H1 (cell line): ENCODE results near the gene SPAG17. TPM values are rescaled to one million over a fixed set of nuclear protein-coding genes. Genes with fewer than 3 reads are reported as not detected.

Experiments used
- CTCF ChIA-PET: fragments of 300-600 bp; sonication (Branson Sonifier 250); formaldehyde crosslinking; loops from one replicate; lab custom pipeline; 2021; ENCODE audit not compliant: partially characterized antibody; lab: Charles Lee
- POLR2A ChIA-PET: fragments of 300-600 bp; sonication (Branson Sonifier 250); formaldehyde crosslinking; loops from one replicate; lab custom pipeline; 2021; ENCODE audit warnings: inconsistent platforms; ENCODE audit not compliant: partially characterized antibody; lab: Charles Lee
- DNase-seq, 2 experiments: peaks; one replicate each; pipeline versions ENCODE4 v3.0.0 to v3.0.0-alpha.2; 2010 to 2022; ENCODE audit warnings: low spot score in 2 of 2, low read depth in 1 of 2, mixed read lengths in 1 of 2
- FAIRE-seq: peaks from 2 replicates; lab custom pipeline; 2011; peaks lifted over from hg19 to GRCh38; lab: Jason Lieb, UNC
- H2AFZ ChIP-seq: 2 replicates; pipeline ENCODE4 v1.8.1; 2012; ENCODE audit warnings: low read length, inconsistent platforms
- H2AK5ac ChIP-seq: 2 replicates; pipeline ENCODE4 v1.6.1; 2013; ENCODE audit warnings: low read depth, low read length
- H2BK120ac ChIP-seq: replicated peaks from 2 replicates; pipeline ENCODE3; 2013; ENCODE audit warnings: low read depth, low read length, inconsistent platforms
- H2BK12ac ChIP-seq: 2 replicates; pipeline ENCODE4 v1.6.1; 2013; ENCODE audit warnings: low read depth, low read length
- H2BK15ac ChIP-seq: 2 replicates; pipeline ENCODE4 v1.6.1; 2013; ENCODE audit warnings: low read length
- H2BK20ac ChIP-seq: 2 replicates; pipeline ENCODE4 v1.6.1; 2013; ENCODE audit warnings: low read length
- H2BK5ac ChIP-seq: 2 replicates; pipeline ENCODE4 v1.6.1; 2013; ENCODE audit warnings: low read depth, low read length
- H3K14ac ChIP-seq: 2 replicates; pipeline ENCODE4 v1.6.1; 2013; ENCODE audit warnings: inconsistent platforms; ENCODE audit not compliant: insufficient read length
- H3K18ac ChIP-seq: 2 replicates; pipeline ENCODE4 v1.6.1; 2013; ENCODE audit warnings: low read length; ENCODE audit errors: extremely low read depth
- H3K23ac ChIP-seq: 2 replicates; pipeline ENCODE4 v1.6.1; 2013; ENCODE audit warnings: inconsistent platforms; ENCODE audit not compliant: insufficient read length
- H3K23me2 ChIP-seq: 2 replicates; pipeline ENCODE4 v1.6.1; 2013; ENCODE audit warnings: low read depth, low read length
- H3K27ac ChIP-seq: 2 replicates; pipeline ENCODE4 v1.6.1; 2011; ENCODE audit warnings: low read depth, low read length, inconsistent platforms
- H3K27me3 ChIP-seq, 4 experiments: replicated peaks in 1 of 4; 1 replicate in 1 of 4; 2 replicates in 3 of 4; pipeline versions ENCODE4 v1.6.1 to v1.8.1; 2011 to 2013; ENCODE audit warnings: low read length in 3 of 4, mild to moderate bottlenecking in 3 of 4, inconsistent platforms in 2 of 4, mixed read lengths in 2 of 4, moderate library complexity in 1 of 4; ENCODE audit not compliant: control insufficient read depth in 3 of 4, insufficient read depth in 3 of 4; ENCODE audit errors: extremely low read depth in 1 of 4
- H3K36me3 ChIP-seq, 4 experiments: 2 replicates each; pipeline versions ENCODE4 v1.6.1 to v1.8.1; 2011 to 2013; ENCODE audit warnings: mild to moderate bottlenecking in 4 of 4, low read length in 3 of 4, moderate library complexity in 2 of 4, control low read depth in 1 of 4, inconsistent platforms in 1 of 4; ENCODE audit not compliant: insufficient read depth in 4 of 4, control insufficient read depth in 2 of 4
- H3K4ac ChIP-seq: replicated peaks from 2 replicates; pipeline ENCODE3; 2013; ENCODE audit warnings: low read length, low read depth, mixed read lengths, inconsistent platforms; ENCODE audit not compliant: insufficient read length
- H3K4me1 ChIP-seq, 4 experiments: replicated peaks in 1 of 4; 1 replicate in 1 of 4; 2 replicates in 3 of 4; pipeline versions ENCODE4 v1.6.1 to v1.8.1; 2011 to 2013; ENCODE audit warnings: low read length in 3 of 4, inconsistent platforms in 2 of 4, mixed read lengths in 1 of 4; ENCODE audit not compliant: insufficient read depth in 4 of 4, control insufficient read depth in 3 of 4
- H3K4me2 ChIP-seq, 2 experiments: 2 replicates each; pipeline versions ENCODE4 v1.6.1 to v1.8.1; 2011 to 2013; ENCODE audit warnings: low read depth in 2 of 2, low read length in 2 of 2, control low read depth in 1 of 2, inconsistent platforms in 1 of 2, mild to moderate bottlenecking in 1 of 2; ENCODE audit not compliant: insufficient read depth in 1 of 2
- H3K4me3 ChIP-seq, 4 experiments: fragments of 200-600, 300-600 bp in 1 of 4; sonication (generic), shearing (Covaris generic), sonication (Bioruptor Twin) in 1 of 4; 2 replicates each; pipeline versions ENCODE4 v1.5.1 to v1.8.1; 2011 to 2016; ENCODE audit warnings: low read length in 4 of 4, low read depth in 3 of 4, control low read depth in 2 of 4, inconsistent platforms in 2 of 4, mild to moderate bottlenecking in 2 of 4, mixed read lengths in 1 of 4, moderate library complexity in 1 of 4; ENCODE audit not compliant: insufficient read depth in 2 of 4; ENCODE audit errors: extremely low read depth in 1 of 4
- H3K56ac ChIP-seq: replicated peaks from 2 replicates; pipeline ENCODE3; 2013; ENCODE audit warnings: low read depth, mild to moderate bottlenecking, mixed read lengths, low read length, inconsistent platforms; ENCODE audit not compliant: insufficient read length
- H3K79me1 ChIP-seq: 2 replicates; pipeline ENCODE4 v1.6.1; 2013; ENCODE audit warnings: low read depth, low read length, control low read depth
- H3K79me2 ChIP-seq, 2 experiments: 2 replicates each; pipeline versions ENCODE4 v1.6.1 to v1.8.1; 2012 to 2013; ENCODE audit warnings: low read length in 2 of 2, mild to moderate bottlenecking in 2 of 2, inconsistent platforms in 1 of 2; ENCODE audit not compliant: insufficient read depth in 2 of 2, control insufficient read depth in 1 of 2
- H3K9ac ChIP-seq, 4 experiments: replicated peaks in 1 of 4; 1 replicate in 1 of 4; 2 replicates in 3 of 4; pipeline versions ENCODE4 v1.6.1 to v1.8.1; 2011 to 2013; ENCODE audit warnings: low read depth in 3 of 4, low read length in 3 of 4, control low read depth in 2 of 4, mild to moderate bottlenecking in 2 of 4, moderate library complexity in 2 of 4, inconsistent platforms in 1 of 4; ENCODE audit errors: extremely low read depth in 1 of 4
- H3K9me3 ChIP-seq, 2 experiments: 2 replicates each; pipeline versions ENCODE4 v1.6.1 to v1.8.1; 2012 to 2013; ENCODE audit warnings: mild to moderate bottlenecking in 2 of 2, moderate library complexity in 2 of 2, control low read depth in 1 of 2, inconsistent platforms in 1 of 2, low read depth in 1 of 2, low read length in 1 of 2, mixed read lengths in 1 of 2; ENCODE audit not compliant: insufficient read depth in 2 of 2
- H4K20me1 ChIP-seq, 2 experiments: replicated peaks in 1 of 2; 2 replicates each; pipeline versions ENCODE3 to v1.8.1; 2011 to 2013; ENCODE audit warnings: inconsistent platforms in 2 of 2, low read length in 2 of 2, mild to moderate bottlenecking in 1 of 2; ENCODE audit not compliant: insufficient read depth in 2 of 2, control insufficient read depth in 1 of 2
- H4K5ac ChIP-seq: 2 replicates; pipeline ENCODE4 v1.6.1; 2013; ENCODE audit warnings: low read length, low read depth, mixed read lengths, inconsistent platforms; ENCODE audit not compliant: insufficient read length
- H4K8ac ChIP-seq: 2 replicates; pipeline ENCODE4 v1.8.0; 2013; ENCODE audit warnings: mild to moderate bottlenecking, moderate library complexity, low read length, inconsistent platforms; ENCODE audit not compliant: insufficient read depth; ENCODE audit errors: extremely low read depth
- H4K91ac ChIP-seq: replicated peaks from 2 replicates; pipeline ENCODE3; 2013; ENCODE audit warnings: low read length, mixed read lengths, inconsistent platforms; ENCODE audit not compliant: insufficient read length
- EZH2 ChIP-seq: fragments of 200-600 bp; sonication (generic); IDR thresholded peaks from 2 replicates; pipeline ENCODE4 v1.7.1; 2012; ENCODE audit warnings: low read depth, mild to moderate bottlenecking, moderate library complexity, low read length, inconsistent platforms; ENCODE audit not compliant: severe bottlenecking
- HDAC6 ChIP-seq: IDR thresholded peaks from one replicate; pipeline ENCODE4 v1.7.1; 2012; ENCODE audit warnings: low read depth, mild to moderate bottlenecking, inconsistent platforms, low read length, moderate library complexity
- RFX5 ChIP-seq: IDR thresholded peaks from 2 replicates; pipeline ENCODE4 v1.6.1; 2011; ENCODE audit warnings: low read depth, low read length, improper control_type of control experiment, borderline replicate concordance
- WGBS, 2 experiments: shearing (Covaris generic) in 1 of 2; methylation state at CpG; one replicate each; pipeline versions ENCODE4 v1.1.6 to v1.1.7; 2013 to 2015; ENCODE audit warnings: low lambda C conversion rate in 2 of 2, mixed read lengths in 2 of 2, inconsistent platforms in 1 of 2, low coverage in 1 of 2, missing lambda C conversion rate in 1 of 2; ENCODE audit not compliant: insufficient replicate concordance in 2 of 2, insufficient coverage in 1 of 2, insufficient read length in 1 of 2; ENCODE audit errors: extremely low coverage in 1 of 2, missing lambda C conversion rate in 1 of 2; 5-methylcytosine and 5-hydroxymethylcytosine counted together
- polyA plus RNA-seq, 7 experiments: library from polyadenylated mRNA; depleted of rRNA in 3 of 7; stranded (reverse) in 5 of 7; unstranded in 2 of 7; fragments of >200 nt in 5 of 7; fragments of 200-250 nt in 2 of 7; gene quantifications; 1 replicate in 5 of 7; 2 replicates in 1 of 7; 4 replicates in 1 of 7; pipeline versions ENCODE4 v1.2.1 to v1.2.3, GENCODE V29; 2011 to 2013; ENCODE audit warnings: missing spikeins in 2 of 7, mixed read lengths in 2 of 7
- total RNA-seq: library from RNA; stranded (reverse); fragmentation: NEBNext Ultra II Directional; extraction: Animal tissue kit (Norgen Biotek cat#: 25700); gene quantifications from 2 replicates; pipeline ENCODE4 v1.2.1, GENCODE V29; 2021

The SPAG17 gene
- total and polyA plus RNA-seq, 2 of the 8 experiments (the other 6 are each of a cell fraction or from before 2014, with no cell fraction given), result 0.56 to 0.62 TPM

- H3K18ac ChIP-seq, result no peak overlapping the region
- H3K9me3 ChIP-seq, result no peaks in the 10 kb centered on the region
- no peak overlapping the region for H3K4ac ChIP-seq
- H3K79me2 ChIP-seq, result no peaks in the 10 kb centered on the region
- no peaks in the 10 kb centered on the region for H4K20me1 ChIP-seq
- H4K5ac ChIP-seq, result no peak overlapping the region
- POLR2A ChIA-PET, result no interaction called here
- CTCF ChIA-PET, result interaction anchor here (0.7 to 1.6 kb wide), 2 partner anchors 12 kb away, joined by 3 to 5 read pairs; no protein-coding TSS in a partner anchor
- H3K36me3 ChIP-seq, result no peaks in the 10 kb centered on the region
- no peak for TF ChIP-seq EZH2
- no peak for TF ChIP-seq RFX5
- no peak for TF ChIP-seq HDAC6
- FAIRE-seq, result no peak
- 91% methylated on average over 3 of the region's 3 CpGs; no CpG with 5 or more reads in 1 of the 2 experiments for WGBS, 2 experiments
- H2BK12ac ChIP-seq, result no peak overlapping the region
- H3K4me3 ChIP-seq, result no peak overlapping the region
- H4K8ac ChIP-seq, result no peak overlapping the region
- H3K27me3 ChIP-seq, result peaks cover 0 to 1% (median 0%) of the 10 kb centered on the region in 4 experiments; a peak in 1 of 7 replicates
- no peak overlapping the region for H3K14ac ChIP-seq
- H4K91ac ChIP-seq, result no peak overlapping the region
- H2AFZ ChIP-seq, result 0 out of 2 replicates have a peak overlapping the region, but pooled peaks have one; percentile 39
- no peaks in the 10 kb centered on the region for H3K79me1 ChIP-seq
- no peaks in the 10 kb centered on the region for H3K23me2 ChIP-seq
- no peak overlapping the region for H2AK5ac ChIP-seq
- no peak overlapping the region for H3K56ac ChIP-seq
- no peak overlapping the region for H2BK5ac ChIP-seq
- no peak overlapping the region for H3K4me2 ChIP-seq
- no peak overlapping the region for H2BK120ac ChIP-seq
- H3K9ac ChIP-seq, result no peak overlapping the region
- H3K23ac ChIP-seq, result no peak overlapping the region
- no peaks in the 10 kb centered on the region for H3K4me1 ChIP-seq
- H2BK15ac ChIP-seq, result no peak overlapping the region
- H3K27ac ChIP-seq, result no peak overlapping the region
- no peak overlapping the region for H2BK20ac ChIP-seq
- no peak for DNase-seq
These were observed 25.7 kb upstream of the SPAG17 start for GRCh38 chr1:118210723-118211110.
